Effector CD4-positive, alpha-beta T cell (primary cell): ENCODE measurements around the gene SLC29A4.
"Not testable (repeated sequence)": the region's sequence is repeated elsewhere in the genome, so short reads cannot be mapped to it uniquely, and the experiment has no call there.

Source experiments
- DNase-seq: peaks from one replicate; pipeline ENCODE4 v3.0.0-alpha.2; 2020

SLC29A4 gene

GRCh38 chr7:5274985-5275431 lies 7.7 kb upstream of the SLC29A4 start:
- DNase-seq, result not testable (repeated sequence)

GRCh38 chr7:5275510-5275909 lies 7.2 kb upstream of the SLC29A4 start:
- DNase-seq, result not testable (repeated sequence)

GRCh38 chr7:5276123-5276522 lies 6.6 kb upstream of the SLC29A4 start:
- not testable (repeated sequence) for DNase-seq

- DNase-seq, result no peak
These were observed 6.1 kb upstream of the SLC29A4 start for GRCh38 chr7:5276611-5277010.

GRCh38 chr7:5278766-5279165 lies 4.0 kb upstream of the SLC29A4 start:
- DNase-seq, result no peak

GRCh38 chr7:5279734-5280133 lies 3.0 kb upstream of the SLC29A4 start:
- DNase-seq, result no peak

- not testable (repeated sequence) for DNase-seq
These were observed 894 bp upstream of the SLC29A4 start for GRCh38 chr7:5281598-5282500.

GRCh38 chr7:5283421-5284303 lies 919 bp downstream of the SLC29A4 start:
- DNase-seq, result no peak

GRCh38 chr7:5284304-5285281 lies 1.9 kb downstream of the SLC29A4 start:
- DNase-seq, result no peak

- DNase-seq, result no peak
These were observed 4.2 kb downstream of the SLC29A4 start for GRCh38 chr7:5286933-5287332.

- not testable (repeated sequence) for DNase-seq
These were observed 4.6 kb downstream of the SLC29A4 start for GRCh38 chr7:5287373-5287772.

GRCh38 chr7:5287802-5288201 lies 5.1 kb downstream of the SLC29A4 start:
- no peak for DNase-seq

GRCh38 chr7:5288560-5288959 lies 5.8 kb downstream of the SLC29A4 start:
- DNase-seq, result not testable (repeated sequence)

- no peak for DNase-seq
These were observed 6.6 kb downstream of the SLC29A4 start for GRCh38 chr7:5289355-5289754.

GRCh38 chr7:5291301-5291700 lies 8.6 kb downstream of the SLC29A4 start:
- no peak for DNase-seq

GRCh38 chr7:5291711-5292335 lies 9.1 kb downstream of the SLC29A4 start:
- not testable (repeated sequence) for DNase-seq

GRCh38 chr7:5294169-5294987 lies 11.6 kb downstream of the SLC29A4 start:
- DNase-seq, result no peak

GRCh38 chr7:5295039-5296014 lies 12.6 kb downstream of the SLC29A4 start:
- no peak for DNase-seq

GRCh38 chr7:5296015-5296610 lies 13.4 kb downstream of the SLC29A4 start:
- peak; percentile 13 for DNase-seq
